CD8-positive, alpha-beta memory T cell (primary cell): ENCODE measurements around the gene MYCBP2. TPM values are rescaled to one million over a fixed set of nuclear protein-coding genes. Genes with fewer than 3 reads are reported as not detected.

ENCODE experiments used
- CTCF ChIA-PET: fragments of 350-600 bp; sonication (Branson Sonifier 250); formaldehyde crosslinking; loops from one replicate; lab custom pipeline; 2021; ENCODE audit warnings: antibody characterized with exemption; lab: Charles Lee
- POLR2A ChIA-PET: fragments of 350-600 bp; sonication (Branson Sonifier 250); formaldehyde crosslinking; loops from one replicate; lab custom pipeline; 2021; ENCODE audit warnings: antibody characterized with exemption; lab: Charles Lee
- DNase-seq, 5 donors: peaks; one replicate each; pipeline versions ENCODE4 v3.0.0 to v3.0.0-alpha.2; 2020 to 2022; ENCODE audit warnings: mixed read lengths in 1 of 5
- H3K27ac ChIP-seq: one replicate; pipeline ENCODE4 v1.7.0; 2013; ENCODE audit warnings: low read depth, mild to moderate bottlenecking, low read length, moderate library complexity
- H3K27me3 ChIP-seq: 2 replicates; pipeline ENCODE4 v1.7.0; 2013; ENCODE audit warnings: low read length, mild to moderate bottlenecking; ENCODE audit not compliant: insufficient read depth, poor library complexity, severe bottlenecking
- H3K36me3 ChIP-seq: 2 replicates; pipeline ENCODE4 v1.7.0; 2013; ENCODE audit warnings: mild to moderate bottlenecking, low read length, moderate library complexity; ENCODE audit not compliant: insufficient read depth
- H3K4me1 ChIP-seq: 2 replicates; pipeline ENCODE4 v1.7.0; 2013; ENCODE audit warnings: mild to moderate bottlenecking, low read length, moderate library complexity; ENCODE audit not compliant: insufficient read depth
- H3K4me3 ChIP-seq: 2 replicates; pipeline ENCODE4 v1.7.0; 2013; ENCODE audit warnings: mild to moderate bottlenecking, low read length
- H3K9me3 ChIP-seq: 2 replicates; pipeline ENCODE4 v1.7.0; 2013; ENCODE audit warnings: mild to moderate bottlenecking, low read length
- H3K27ac Mint-ChIP-seq, 8 donors: one replicate each; pipeline ENCODE4 v1.8.0; 2020 to 2021; ENCODE audit warnings: mixed read lengths in 8 of 8, mild to moderate bottlenecking in 6 of 8, inconsistent platforms in 3 of 8, moderate library complexity in 3 of 8
- H3K27me3 Mint-ChIP-seq, 2 donors: one replicate each; pipeline ENCODE4 v1.8.0; 2020 to 2021; ENCODE audit warnings: mixed read lengths in 2 of 2, mild to moderate bottlenecking in 1 of 2, moderate library complexity in 1 of 2
- H3K36me3 Mint-ChIP-seq, 3 donors: one replicate each; pipeline ENCODE4 v1.8.0; 2020 to 2021; ENCODE audit warnings: mixed read lengths in 3 of 3, inconsistent platforms in 1 of 3, mild to moderate bottlenecking in 1 of 3
- H3K4me1 Mint-ChIP-seq, 3 donors: one replicate each; pipeline ENCODE4 v1.8.0; 2020 to 2021; ENCODE audit warnings: mixed read lengths in 3 of 3, inconsistent platforms in 1 of 3, mild to moderate bottlenecking in 1 of 3
- H3K4me3 Mint-ChIP-seq, 7 donors: one replicate each; pipeline ENCODE4 v1.8.0; 2020 to 2021; ENCODE audit warnings: mixed read lengths in 7 of 7, mild to moderate bottlenecking in 6 of 7, moderate library complexity in 4 of 7, inconsistent platforms in 2 of 7
- H3K9me3 Mint-ChIP-seq, 5 donors: one replicate each; pipeline ENCODE4 v1.8.0; 2020 to 2022; ENCODE audit warnings: mixed read lengths in 5 of 5, mild to moderate bottlenecking in 3 of 5, moderate library complexity in 2 of 5, inconsistent platforms in 1 of 5
- polyA plus RNA-seq: library from polyadenylated mRNA; unstranded; fragments of 300-500 nt; fragmentation: Illumina TruSeq; gene quantifications from one replicate; pipeline ENCODE4 v1.2.3, GENCODE V29; 2021
- total RNA-seq, 2 experiments: library from RNA; stranded (reverse); gene quantifications; one replicate each; pipeline ENCODE4 v1.2.3, GENCODE V29; 2021

Gene MYCBP2
- total RNA-seq (100 to 1,000 TPM; 110 to 111 TPM), polyA plus RNA-seq (44.6 TPM)

DNA sequence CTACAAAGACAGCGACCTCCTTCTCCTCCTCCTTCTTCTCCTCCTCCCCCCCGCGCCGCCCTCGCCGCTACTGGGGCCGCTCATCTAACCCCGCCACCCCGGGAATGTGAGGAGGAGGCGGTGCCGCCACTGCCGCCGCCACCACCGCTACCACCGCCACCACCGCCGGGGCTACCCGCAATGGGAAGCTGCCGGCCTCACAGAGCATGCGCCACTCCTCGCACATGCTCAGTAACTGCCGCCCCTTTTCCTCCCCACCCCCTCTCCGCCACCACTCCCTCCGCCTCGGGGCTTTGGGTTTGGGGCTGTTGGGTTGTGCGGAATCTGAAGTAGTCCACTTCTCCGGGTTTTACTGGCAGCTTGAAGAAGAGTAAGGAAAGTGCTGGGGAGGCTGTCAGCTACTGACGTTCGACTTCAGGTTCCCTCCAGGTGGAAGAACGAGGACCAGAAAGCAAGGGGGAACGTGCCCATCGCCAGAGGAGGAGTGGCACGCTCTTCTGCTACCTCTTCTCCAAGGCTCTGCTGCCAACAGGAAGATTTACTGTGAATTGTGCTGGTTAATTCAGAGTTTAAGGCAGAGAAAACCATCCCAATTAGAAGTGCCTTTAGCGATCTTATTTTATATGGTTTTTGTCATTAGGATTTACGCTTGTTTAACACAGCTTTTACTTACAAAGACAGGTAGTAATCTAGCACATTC, at the start of gene MYCBP2:
Gene MYCBP2, minus strand, starts transcription at position 190 of the 700 bp plus-strand sequence. CDS start 319 bp downstream, outside the sequence.
- H3K27me3 ChIP-seq = no peaks in the 10 kb centered on the region
- peak within 1 kb of the TSS; percentile 77 for H3K4me3 ChIP-seq
- peak within 1 kb of the TSS; percentile 95 to 100 (median 98) for H3K27ac Mint-ChIP-seq
- no peaks in the 10 kb centered on the region for H3K9me3 ChIP-seq
- H3K36me3 ChIP-seq = no peaks in the 10 kb centered on the region
- peaks cover 55% of the 10 kb centered on the region for H3K4me1 ChIP-seq
- peak; percentile 94 to 98 (median 97) for DNase-seq
- H3K4me3 Mint-ChIP-seq = peak within 1 kb of the TSS; percentile 95 to 100 (median 99)
- ChIA-PET CTCF (interaction anchor here (1.0 to 4.4 kb wide), 8 partner anchors 9 to 301 kb away, joined by 3 to 30 read pairs (median 6); no protein-coding TSS in a partner anchor), POLR2A (interaction anchor here (0.6 to 1.0 kb wide), 5 partner anchors 151 to 373 kb away, joined by 3 to 6 read pairs (median 5); partner anchors contain the start of genes CLN5 and SLAIN1)
- H3K9me3 Mint-ChIP-seq = peaks cover 0 to 1% (median 0%) of the 10 kb centered on the region in 5 donors
- peaks cover 0 to 21% (median 0%) of the 10 kb centered on the region in 3 donors for H3K36me3 Mint-ChIP-seq
- H3K27ac ChIP-seq = peak within 1 kb of the TSS; percentile 70
- H3K27me3 Mint-ChIP-seq = peaks cover 0 to 3% of the 10 kb centered on the region in 2 donors
- H3K4me1 Mint-ChIP-seq = peaks cover 69 to 80% (median 74%) of the 10 kb centered on the region in 3 donors

DNA sequence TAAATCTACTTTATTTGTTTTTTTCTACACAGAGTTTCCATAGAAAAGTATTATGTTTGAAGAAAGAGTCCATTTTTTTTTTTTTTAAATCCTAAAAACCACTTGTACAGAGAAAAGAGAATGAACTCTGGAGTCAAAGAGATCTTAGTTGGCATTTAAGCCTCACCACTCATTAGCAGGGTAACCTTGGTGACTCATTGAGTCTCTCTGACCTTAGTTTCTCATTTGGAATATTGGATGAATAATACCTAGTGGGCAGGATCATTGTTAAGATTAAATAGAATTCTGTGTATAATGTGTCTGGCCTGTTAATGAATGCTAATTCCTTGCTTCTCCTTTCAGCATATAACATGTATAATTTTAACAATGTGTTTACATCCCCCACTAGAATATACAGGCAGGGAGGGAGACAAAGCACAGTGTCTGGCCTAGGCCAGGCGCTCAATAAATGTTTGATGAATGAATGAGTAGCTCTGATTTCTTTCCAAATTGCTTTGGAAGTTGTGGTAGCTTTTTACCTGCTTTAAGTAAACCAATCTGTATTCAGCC, 48.7 kb upstream of the MYCBP2 start:
- H3K4me1 ChIP-seq = no peaks in the 10 kb centered on the region
- CTCF ChIA-PET = no interaction called here
- peaks cover 0 to 3% of the 10 kb centered on the region in 2 donors for H3K27me3 Mint-ChIP-seq
- no peak overlapping the region for H3K4me3 ChIP-seq
- H3K9me3 ChIP-seq = no peaks in the 10 kb centered on the region
- H3K9me3 Mint-ChIP-seq = no peaks in the 10 kb centered on the region
- H3K27me3 ChIP-seq = no peaks in the 10 kb centered on the region
- H3K4me1 Mint-ChIP-seq = peaks cover 0 to 3% (median 0%) of the 10 kb centered on the region in 3 donors
- no peak overlapping the region for H3K27ac ChIP-seq
- H3K4me3 Mint-ChIP-seq = no peak overlapping the region
- no peak for DNase-seq
- H3K36me3 ChIP-seq = no peaks in the 10 kb centered on the region
- POLR2A ChIA-PET = no interaction called here
- H3K36me3 Mint-ChIP-seq = no peaks in the 10 kb centered on the region
- H3K27ac Mint-ChIP-seq = peak overlapping the region in 1 of 8 donors; percentile 2

- no peaks in the 10 kb centered on the region for H3K9me3 ChIP-seq
- Mint-ChIP-seq H3K27me3 (no peaks in the 10 kb centered on the region), H3K27ac (no peak overlapping the region), H3K4me1 (peaks cover 0 to 3% (median 0%) of the 10 kb centered on the region in 3 donors), H3K9me3 (no peaks in the 10 kb centered on the region), H3K4me3 (no peak overlapping the region), H3K36me3 (no peaks in the 10 kb centered on the region)
- no peak overlapping the region for H3K4me3 ChIP-seq
- no peak overlapping the region for H3K27ac ChIP-seq
- ChIA-PET POLR2A (no interaction called here), CTCF (no interaction called here)
- H3K4me1 ChIP-seq = no peaks in the 10 kb centered on the region
- H3K36me3 ChIP-seq = no peaks in the 10 kb centered on the region
- no peaks in the 10 kb centered on the region for H3K27me3 ChIP-seq
- DNase-seq = no peak
Measured at GRCh38 chr13:77374786-77375185, 47.9 kb upstream of the MYCBP2 start.

- Mint-ChIP-seq H3K36me3 (no peaks in the 10 kb centered on the region), H3K4me3 (no peak overlapping the region), H3K4me1 (peaks cover 0 to 3% (median 0%) of the 10 kb centered on the region in 3 donors), H3K9me3 (no peaks in the 10 kb centered on the region), H3K27ac (no peak overlapping the region), H3K27me3 (no peaks in the 10 kb centered on the region)
- Histone ChIP-seq H3K9me3 (no peaks in the 10 kb centered on the region), H3K4me1 (no peaks in the 10 kb centered on the region), H3K4me3 (no peak overlapping the region), H3K36me3 (no peaks in the 10 kb centered on the region), H3K27ac (no peak overlapping the region), H3K27me3 (no peaks in the 10 kb centered on the region)
- DNase-seq = no peak
- ChIA-PET POLR2A (no interaction called here), CTCF (no interaction called here)
Measured at GRCh38 chr13:77374339-77374738, 47.4 kb upstream of the MYCBP2 start.

GRCh38 chr13:77373502-77373901, 46.6 kb upstream of the MYCBP2 start:
- no peaks in the 10 kb centered on the region for H3K9me3 Mint-ChIP-seq
- no peak overlapping the region for H3K4me3 ChIP-seq
- ChIA-PET CTCF (interaction anchor here (1.5 kb wide), 1 partner anchor 100 kb away, joined by 4 read pairs; no protein-coding TSS in a partner anchor), POLR2A (interaction anchor here (0.6 kb wide), 1 partner anchor 91 kb away, joined by 6 read pairs; no protein-coding TSS in a partner anchor)
- H3K9me3 ChIP-seq = no peaks in the 10 kb centered on the region
- H3K27me3 Mint-ChIP-seq = no peaks in the 10 kb centered on the region
- no peaks in the 10 kb centered on the region for H3K27me3 ChIP-seq
- no peak overlapping the region for H3K27ac ChIP-seq
- peaks cover 0 to 3% (median 0%) of the 10 kb centered on the region in 3 donors for H3K4me1 Mint-ChIP-seq
- H3K4me1 ChIP-seq = no peaks in the 10 kb centered on the region
- no peak overlapping the region for H3K4me3 Mint-ChIP-seq
- no peaks in the 10 kb centered on the region for H3K36me3 Mint-ChIP-seq
- DNase-seq = no peak
- H3K36me3 ChIP-seq = no peaks in the 10 kb centered on the region
- H3K27ac Mint-ChIP-seq = no peak overlapping the region

DNA sequence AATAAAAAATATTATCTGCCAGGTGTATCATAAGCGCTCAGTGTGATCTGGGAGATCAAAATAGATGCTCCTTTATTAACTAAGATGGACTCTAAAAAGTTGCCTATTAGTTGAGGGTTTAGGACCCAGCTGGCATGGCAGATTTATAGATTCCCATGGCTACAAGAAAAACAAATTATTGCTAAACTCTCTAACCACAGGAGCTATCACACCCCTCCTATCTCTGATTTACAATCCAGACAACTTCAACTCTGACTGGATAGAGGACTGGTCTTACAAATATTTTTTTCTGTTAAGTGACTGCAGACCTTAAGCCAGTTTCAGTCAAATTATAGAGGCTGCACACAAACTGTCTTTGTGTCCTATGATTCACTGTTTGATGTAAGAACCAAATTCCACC, 45.4 kb upstream of the MYCBP2 start:
- POLR2A ChIA-PET = no interaction called here

DNA sequence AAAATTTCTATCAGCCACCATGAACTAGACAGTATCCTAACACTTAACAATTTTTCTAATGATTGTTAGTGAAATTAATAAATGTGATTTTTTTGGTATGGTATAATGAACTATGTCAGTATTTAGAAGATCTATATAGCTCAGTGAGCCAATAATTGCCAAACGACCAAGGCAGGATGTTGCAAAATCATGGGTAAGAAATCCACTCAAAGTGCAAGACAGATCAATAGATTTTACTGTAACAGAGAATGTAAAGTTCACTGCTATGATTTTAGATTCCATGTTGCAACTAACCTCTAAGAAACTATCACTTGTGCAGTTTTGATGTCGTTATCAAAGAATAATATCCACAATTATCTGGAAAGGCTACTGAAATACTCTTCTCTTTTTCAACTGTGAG, 44.0 kb upstream of the MYCBP2 start:
- peaks cover 0 to 3% (median 0%) of the 10 kb centered on the region in 3 donors for H3K4me1 Mint-ChIP-seq
- H3K27ac ChIP-seq = no peak overlapping the region
- no peaks in the 10 kb centered on the region for H3K9me3 ChIP-seq
- POLR2A ChIA-PET = no interaction called here
- DNase-seq = no peak
- no peak overlapping the region for H3K27ac Mint-ChIP-seq
- H3K27me3 ChIP-seq = no peaks in the 10 kb centered on the region
- H3K27me3 Mint-ChIP-seq = peaks cover 0 to 2% of the 10 kb centered on the region in 2 donors
- no peaks in the 10 kb centered on the region for H3K36me3 ChIP-seq
- peaks cover 0 to 2% (median 0%) of the 10 kb centered on the region in 3 donors for H3K36me3 Mint-ChIP-seq
- no peak overlapping the region for H3K4me3 ChIP-seq
- H3K4me3 Mint-ChIP-seq = no peak overlapping the region
- no peaks in the 10 kb centered on the region for H3K4me1 ChIP-seq
- CTCF ChIA-PET = no interaction called here
- H3K9me3 Mint-ChIP-seq = no peaks in the 10 kb centered on the region

More for the DNA sequence above, 45.4 kb upstream of the MYCBP2 start:
- H3K4me3 ChIP-seq = no peak overlapping the region
- H3K4me3 Mint-ChIP-seq = no peak overlapping the region
- H3K36me3 Mint-ChIP-seq = no peaks in the 10 kb centered on the region
- no peaks in the 10 kb centered on the region for H3K9me3 Mint-ChIP-seq
- H3K4me1 Mint-ChIP-seq = peaks cover 0 to 3% (median 0%) of the 10 kb centered on the region in 3 donors
- no peaks in the 10 kb centered on the region for H3K36me3 ChIP-seq
- no peaks in the 10 kb centered on the region for H3K27me3 ChIP-seq
- H3K27ac Mint-ChIP-seq = no peak overlapping the region
- H3K9me3 ChIP-seq = no peaks in the 10 kb centered on the region
- DNase-seq = no peak
- peaks cover 0 to 2% of the 10 kb centered on the region in 2 donors for H3K27me3 Mint-ChIP-seq
- H3K4me1 ChIP-seq = no peaks in the 10 kb centered on the region
- CTCF ChIA-PET = no interaction called here
- H3K27ac ChIP-seq = no peak overlapping the region

GRCh38 chr13:77362166-77362565, 35.3 kb upstream of the MYCBP2 start:
- CTCF ChIA-PET = no interaction called here
- POLR2A ChIA-PET = no interaction called here

More at GRCh38 chr13:77362166-77362565, 35.3 kb upstream of the MYCBP2 start:
- H3K4me3 Mint-ChIP-seq = no peak overlapping the region
- H3K9me3 Mint-ChIP-seq = no peaks in the 10 kb centered on the region
- no peak overlapping the region for H3K27ac Mint-ChIP-seq
- peaks cover 0 to 8% of the 10 kb centered on the region in 2 donors for H3K27me3 Mint-ChIP-seq
- Histone ChIP-seq H3K4me1 (no peaks in the 10 kb centered on the region), H3K36me3 (no peaks in the 10 kb centered on the region), H3K4me3 (no peak overlapping the region), H3K9me3 (no peaks in the 10 kb centered on the region), H3K27me3 (no peaks in the 10 kb centered on the region), H3K27ac (no peak overlapping the region)
- peaks cover 0 to 5% (median 2%) of the 10 kb centered on the region in 3 donors for H3K36me3 Mint-ChIP-seq
- no peaks in the 10 kb centered on the region for H3K4me1 Mint-ChIP-seq
- DNase-seq = no peak
